SK-N-SH (cell line): ENCODE results near the gene SUN2. TPM values are rescaled to one million over a fixed set of nuclear protein-coding genes. Genes with fewer than 3 reads are reported as not detected.

Experiments used
- CTCF ChIA-PET: fragments of 300-600, 350-600 bp; formaldehyde crosslinking; extraction: SDS; loops from one replicate; lab custom pipeline; 2021; lab: Yijun Ruan, JAX
- POLR2A ChIA-PET: fragments of 350-600 bp; sonication (Branson Sonifier 250); formaldehyde crosslinking; extraction: SDS; loops from one replicate; lab custom pipeline; 2020; ENCODE audit warnings: antibody characterized with exemption, inconsistent platforms; lab: Yijun Ruan, JAX
- DNase-seq: peaks from one replicate; pipeline ENCODE4 v3.0.0; 2012
- H2AFZ ChIP-seq: fragments of 200-600 bp; sonication (generic); 2 replicates; pipeline ENCODE4 v1.8.1; 2016; ENCODE audit warnings: antibody characterized with exemption, mild to moderate bottlenecking, low read depth
- H3F3A ChIP-seq: fragments of 200-600 bp; sonication (generic); replicated peaks from 2 replicates; pipeline ENCODE3; 2016; ENCODE audit warnings: antibody characterized with exemption, mild to moderate bottlenecking; ENCODE audit not compliant: insufficient read depth
- H3K27ac ChIP-seq, 2 experiments: fragments of 200-500 bp in 1 of 2; fragments of 200-600 bp in 1 of 2; sonication (Bioruptor generic) in 1 of 2; sonication (generic), shearing (Covaris generic) in 1 of 2; 2 replicates each; pipeline versions ENCODE4 v1.5.1 to v1.6.1; 2014 to 2016; ENCODE audit warnings: low read depth in 2 of 2, inconsistent platforms in 1 of 2, low read length in 1 of 2, mild to moderate bottlenecking in 1 of 2, mixed read lengths in 1 of 2
- H3K27me3 ChIP-seq: fragments of 200-600 bp; sonication (generic), shearing (Covaris generic); 2 replicates; pipeline ENCODE4 v1.6.1; 2016; ENCODE audit warnings: mixed run types; ENCODE audit not compliant: insufficient read depth
- H3K36me3 ChIP-seq, 2 experiments: fragments of 200-500 bp in 1 of 2; fragments of 200-600 bp in 1 of 2; sonication (Bioruptor generic) in 1 of 2; sonication (generic) in 1 of 2; replicated peaks in 1 of 2; 2 replicates each; pipeline versions ENCODE3 to v1.5.1; 2014 to 2016; ENCODE audit warnings: low read length in 1 of 2, mild to moderate bottlenecking in 1 of 2; ENCODE audit not compliant: insufficient read depth in 2 of 2, control insufficient read depth in 1 of 2
- H3K4me1 ChIP-seq, 2 experiments: fragments of 200-500 bp in 1 of 2; fragments of 200-600 bp in 1 of 2; sonication (Bioruptor generic) in 1 of 2; sonication (generic), shearing (Covaris generic) in 1 of 2; 2 replicates each; pipeline versions ENCODE4 v1.5.1 to v1.6.1; 2014 to 2016; ENCODE audit warnings: low read depth in 1 of 2, low read length in 1 of 2, mixed run types in 1 of 2; ENCODE audit not compliant: insufficient read depth in 2 of 2, control insufficient read depth in 1 of 2
- H3K4me2 ChIP-seq: fragments of 200-600 bp; sonication (generic), shearing (Covaris generic); 2 replicates; pipeline ENCODE4 v1.6.1; 2017; ENCODE audit warnings: mixed run types
- H3K4me3 ChIP-seq, 2 experiments: fragments of 200-500 bp in 1 of 2; fragments of 200-600 bp in 1 of 2; sonication (Bioruptor generic) in 1 of 2; sonication (generic), shearing (Covaris generic) in 1 of 2; 2 replicates each; pipeline versions ENCODE4 v1.5.1 to v1.8.1; 2014 to 2016; ENCODE audit warnings: low read depth in 2 of 2, inconsistent platforms in 1 of 2, low read length in 1 of 2, mild to moderate bottlenecking in 1 of 2, mixed read lengths in 1 of 2, moderate library complexity in 1 of 2
- H3K79me2 ChIP-seq: fragments of 200-600 bp; sonication (generic); 2 replicates; pipeline ENCODE4 v1.8.1; 2017; ENCODE audit warnings: mild to moderate bottlenecking; ENCODE audit not compliant: insufficient read depth
- H3K9ac ChIP-seq: fragments of 200-600 bp; sonication (generic); 2 replicates; pipeline ENCODE4 v1.6.1; 2017; ENCODE audit warnings: mixed run types
- H3K9me2 ChIP-seq: fragments of 200-600 bp; sonication (generic); 2 replicates; pipeline ENCODE4 v1.6.1; 2017; ENCODE audit warnings: mixed run types
- H3K9me3 ChIP-seq: fragments of 200-600 bp; sonication (generic); 2 replicates; pipeline ENCODE4 v1.6.1; 2017; ENCODE audit warnings: mixed run types, mild to moderate bottlenecking, moderate library complexity
- H4K20me1 ChIP-seq: fragments of 200-600 bp; sonication (generic); 2 replicates; pipeline ENCODE4 v1.6.1; 2017; ENCODE audit warnings: mild to moderate bottlenecking, mixed run types; ENCODE audit not compliant: insufficient read depth
- CHD2 ChIP-seq: fragments of 150-350 bp; IDR thresholded peaks from 2 replicates; pipeline ENCODE4 v1.6.1; 2018; ENCODE audit warnings: low read length; ENCODE audit not compliant: partially characterized antibody
- ELF1 ChIP-seq: IDR thresholded peaks from 2 replicates; pipeline ENCODE4 v1.4.0; 2012
- EP300 ChIP-seq, 2 experiments: IDR thresholded peaks; 2 replicates each; pipeline versions ENCODE4 v1.4.0 to v1.6.1; 2012; ENCODE audit warnings: borderline replicate concordance in 1 of 2, low read depth in 1 of 2, low read length in 1 of 2
- FOXM1 ChIP-seq: IDR thresholded peaks from 2 replicates; pipeline ENCODE4 v1.4.0; 2012; ENCODE audit warnings: low read depth, mild to moderate bottlenecking
- IRF3 ChIP-seq: fragments of 150-350 bp; IDR thresholded peaks from 2 replicates; pipeline ENCODE4 v1.6.1; 2016; ENCODE audit warnings: mild to moderate bottlenecking, low read depth, low read length
- JUND ChIP-seq: IDR thresholded peaks from 2 replicates; pipeline ENCODE4 v1.4.0; 2012
- MAX ChIP-seq: IDR thresholded peaks from 2 replicates; pipeline ENCODE4 v1.4.0; 2012; ENCODE audit warnings: low read depth
- MEF2A ChIP-seq: IDR thresholded peaks from 2 replicates; pipeline ENCODE4 v1.4.0; 2012; ENCODE audit warnings: low read depth, borderline replicate concordance
- MXI1 ChIP-seq: IDR thresholded peaks from 2 replicates; pipeline ENCODE4 v1.6.1; 2012; ENCODE audit warnings: mild to moderate bottlenecking, low read depth, low read length, improper control_type of control experiment
- NFIC ChIP-seq: IDR thresholded peaks from 2 replicates; pipeline ENCODE4 v1.4.0; 2012; ENCODE audit warnings: borderline replicate concordance
- NRF1 ChIP-seq: IDR thresholded peaks from 2 replicates; pipeline ENCODE4 v1.6.1; 2012; ENCODE audit warnings: low read depth, mild to moderate bottlenecking, low read length
- PBX3 ChIP-seq: IDR thresholded peaks from 2 replicates; pipeline ENCODE4; 2012
- RAD21 ChIP-seq: IDR thresholded peaks from 2 replicates; pipeline ENCODE4 v1.6.1; 2012; ENCODE audit warnings: mild to moderate bottlenecking, low read length
- RCOR1 ChIP-seq: fragments of 150-350 bp; IDR thresholded peaks from 2 replicates; pipeline ENCODE4 v1.6.1; 2017; ENCODE audit warnings: antibody characterized with exemption, low read length
- RXRA ChIP-seq: IDR thresholded peaks from 2 replicates; pipeline ENCODE4 v1.4.0; 2012; ENCODE audit warnings: low read depth, mild to moderate bottlenecking, borderline replicate concordance
- SMC3 ChIP-seq: IDR thresholded peaks from 2 replicates; pipeline ENCODE4 v1.6.1; 2012; ENCODE audit warnings: low read depth, low read length, improper control_type of control experiment
- TAF1 ChIP-seq: IDR thresholded peaks from 2 replicates; pipeline ENCODE4 v1.6.1; 2012; ENCODE audit warnings: low read depth, mild to moderate bottlenecking, low read length, moderate library complexity, borderline replicate concordance
- TEAD4 ChIP-seq: IDR thresholded peaks from 2 replicates; pipeline ENCODE4 v1.4.0; 2012; ENCODE audit warnings: mild to moderate bottlenecking, borderline replicate concordance; ENCODE audit not compliant: insufficient read depth
- USF1 ChIP-seq: IDR thresholded peaks from 2 replicates; pipeline ENCODE4 v1.4.0; 2012; ENCODE audit warnings: low read depth, borderline replicate concordance
- YY1 ChIP-seq: IDR thresholded peaks from 2 replicates; pipeline ENCODE4 v1.4.0; 2012; ENCODE audit warnings: low read depth, mild to moderate bottlenecking
- WGBS: methylation state at CpG from one replicate; pipeline ENCODE4 v1.1.6; 2017; ENCODE audit warnings: low lambda C conversion rate; 5-methylcytosine and 5-hydroxymethylcytosine counted together
- polyA plus RNA-seq, 3 experiments: library from polyadenylated mRNA; depleted of rRNA; stranded (reverse); fragments of >200 nt; gene quantifications; 2 replicates each; pipeline ENCODE4 v1.2.3, GENCODE V29; 2012

The SUN2 gene
- polyA plus RNA-seq, 1 of the 3 experiments (the other 2 are of a cell fraction): 10.2 TPM

GRCh38 chr22:38689651-38690050, 66.1 kb downstream of the SUN2 start:
- Histone ChIP-seq H3K27ac (no peak overlapping the region), H4K20me1 (no peaks in the 10 kb centered on the region), H3K9me3 (no peaks in the 10 kb centered on the region), H2AFZ (no peak overlapping the region), H3K4me2 (no peak overlapping the region), H3F3A (no peaks in the 10 kb centered on the region), H3K9me2 (no peaks in the 10 kb centered on the region), H3K9ac (no peak overlapping the region), H3K27me3 (no peaks in the 10 kb centered on the region), H3K36me3 (peaks cover 0 to 15% of the 10 kb centered on the region in 2 experiments), H3K79me2 (peaks cover 39% of the 10 kb centered on the region), H3K4me3 (no peak overlapping the region), H3K4me1 (no peaks in the 10 kb centered on the region)
- no peak for DNase-seq
- CTCF ChIA-PET: no interaction called here
- TF ChIP-seq RAD21 (no peak), SMC3 (no peak), FOXM1 (no peak), JUND (no peak), TEAD4 (no peak), MAX (no peak), RXRA (no peak), YY1 (no peak), TAF1 (no peak), PBX3 (no peak), MXI1 (no peak), NRF1 (no peak), IRF3 (no peak), ELF1 (no peak), NFIC (no peak), EP300 (IDR thresholded peaks at IDR 0.05; ENCODE audit: borderline replicate concordance in 1 of 2, low read depth in 1 of 2, low read length in 1 of 2) (no peak), MEF2A (no peak), RCOR1 (no peak), USF1 (no peak), CHD2 (no peak)
- 47% methylated on average over 1 of the region's 1 CpG for WGBS
- POLR2A ChIA-PET: no interaction called here
